ENCODE measurements around the gene GYS1. TPM values are rescaled to one million over a fixed set of nuclear protein-coding genes. Genes with fewer than 3 reads are reported as not detected.
"Not testable (repeated sequence)": the region's sequence is repeated elsewhere in the genome, so short reads cannot be mapped to it uniquely, and the experiment has no call there.

GYS1 gene
- 10 to 100 TPM in 4 of 6 donors, 1 to 10 TPM in 2; 7.3 to 14.6 (median 12.2) TPM for total RNA-seq
- 10 to 100 TPM; 14.5 to 18.2 TPM for polyA plus RNA-seq

DNA sequence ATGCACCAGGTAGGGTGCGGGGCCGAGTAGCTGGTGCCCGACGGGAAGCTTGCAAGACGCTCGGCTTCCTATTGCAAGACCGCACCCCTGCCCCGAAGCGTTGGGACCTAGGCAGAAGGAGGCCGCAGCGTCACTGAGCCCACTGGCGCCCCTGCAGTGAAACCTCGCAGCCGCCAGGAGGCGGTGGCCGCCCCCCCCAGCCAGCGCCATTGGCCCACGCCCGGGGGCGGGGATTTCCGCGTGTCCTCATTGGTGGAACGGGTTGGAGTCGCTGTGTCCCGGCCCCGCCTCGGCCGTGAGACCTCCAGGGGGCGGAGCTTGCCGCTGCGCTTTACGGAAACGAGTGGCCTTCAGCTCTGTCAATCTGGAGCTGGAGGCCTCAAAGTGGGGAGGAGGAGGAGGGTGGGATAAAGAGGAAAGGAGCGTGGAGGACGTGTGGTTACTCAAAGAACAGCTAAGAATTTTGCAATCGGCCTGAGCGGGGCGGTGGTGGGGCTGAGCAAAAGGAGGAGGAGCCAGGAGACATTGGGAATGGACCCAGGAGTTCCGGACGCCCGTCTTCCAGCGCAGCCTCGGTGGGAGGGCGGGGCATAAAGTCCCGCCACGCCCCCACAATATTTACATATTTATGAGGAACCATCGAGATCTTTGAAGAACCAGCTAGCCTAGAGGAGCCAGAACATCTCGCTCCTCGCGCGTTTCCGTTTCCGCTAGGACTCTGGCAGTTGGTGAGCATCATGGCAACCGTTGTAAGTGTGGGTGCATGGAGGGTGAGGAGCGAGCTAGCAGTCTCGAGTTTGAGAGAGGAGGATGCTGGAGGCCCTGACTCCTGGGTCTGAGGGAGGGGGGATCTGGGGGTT, at the start of gene GYS1, which contains the start of gene RUVBL2:
TSS of gene GYS1 (minus strand) at position 135 of the 860 bp plus-strand sequence. CDS start 197 bp downstream, outside the sequence.
TSS of gene RUVBL2 (plus strand) at position 713 of the 860 bp plus-strand sequence. CDS start at position 738, 25 bp downstream.
- Histone ChIP-seq H3K36me3 (no peaks in the 10 kb centered on the region), H3K4me3 (peak within 1 kb of the TSS; percentile 53 to 80 (median 66)), H3K4me1 (peaks cover 5 to 15% (median 6%) of the 10 kb centered on the region in 3 donors), H3K9me3 (no peaks in the 10 kb centered on the region), H3K27me3 (no peaks in the 10 kb centered on the region), H3K27ac (peak within 1 kb of the TSS; percentile 62 to 93 (median 85))
- FAIRE-seq (peak; percentile 96), DNase-seq (peak; percentile 99 to 100 (median 99)), ATAC-seq (peak; percentile 91 to 96 (median 95))
- 0% methylated on average over 56 of the region's 56 CpGs for WGBS, 2 donors
- intact Hi-C loops (cut with DNase I) = no loop called here
- TF ChIP-seq, protein P1, sequence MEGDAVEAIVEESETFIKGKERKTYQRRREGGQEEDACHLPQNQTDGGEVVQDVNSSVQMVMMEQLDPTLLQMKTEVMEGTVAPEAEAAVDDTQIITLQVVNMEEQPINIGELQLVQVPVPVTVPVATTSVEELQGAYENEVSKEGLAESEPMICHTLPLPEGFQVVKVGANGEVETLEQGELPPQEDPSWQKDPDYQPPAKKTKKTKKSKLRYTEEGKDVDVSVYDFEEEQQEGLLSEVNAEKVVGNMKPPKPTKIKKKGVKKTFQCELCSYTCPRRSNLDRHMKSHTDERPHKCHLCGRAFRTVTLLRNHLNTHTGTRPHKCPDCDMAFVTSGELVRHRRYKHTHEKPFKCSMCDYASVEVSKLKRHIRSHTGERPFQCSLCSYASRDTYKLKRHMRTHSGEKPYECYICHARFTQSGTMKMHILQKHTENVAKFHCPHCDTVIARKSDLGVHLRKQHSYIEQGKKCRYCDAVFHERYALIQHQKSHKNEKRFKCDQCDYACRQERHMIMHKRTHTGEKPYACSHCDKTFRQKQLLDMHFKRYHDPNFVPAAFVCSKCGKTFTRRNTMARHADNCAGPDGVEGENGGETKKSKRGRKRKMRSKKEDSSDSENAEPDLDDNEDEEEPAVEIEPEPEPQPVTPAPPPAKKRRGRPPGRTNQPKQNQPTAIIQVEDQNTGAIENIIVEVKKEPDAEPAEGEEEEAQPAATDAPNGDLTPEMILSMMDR (IDR thresholded peaks at IDR 0.05) = peak; percentile 93 to 99 (median 98)

DNA sequence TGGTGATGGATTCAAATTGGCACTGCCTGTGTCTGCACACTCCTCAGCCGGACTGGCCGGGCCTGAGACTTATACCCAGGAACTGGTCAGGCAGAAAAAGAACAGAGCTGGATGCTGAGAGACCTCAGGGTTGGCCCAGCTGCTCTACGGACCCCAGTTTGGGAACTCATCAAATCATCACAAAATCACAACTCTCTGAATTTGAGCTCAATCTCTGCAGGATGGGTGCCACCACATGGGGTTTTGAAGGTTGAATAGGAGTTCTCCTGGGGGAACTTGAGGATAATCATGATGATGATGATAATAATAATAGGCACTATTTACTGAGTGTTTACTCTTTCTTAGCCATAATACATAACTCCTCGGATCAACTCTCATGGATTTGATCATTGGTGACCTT, 49.6 kb upstream of the GYS1 start:
- H3K9me3 ChIP-seq; FAIRE-seq; H3K4me3 ChIP-seq; intact Hi-C loops (cut with DNase I); H3K27ac ChIP-seq; DNase-seq; ATAC-seq; H3K36me3 ChIP-seq; H3K27me3 ChIP-seq; H3K4me1 ChIP-seq: not testable (repeated sequence)
- 58 to 62% methylated on average over 2 of the region's 4 CpGs for WGBS, 2 donors

DNA sequence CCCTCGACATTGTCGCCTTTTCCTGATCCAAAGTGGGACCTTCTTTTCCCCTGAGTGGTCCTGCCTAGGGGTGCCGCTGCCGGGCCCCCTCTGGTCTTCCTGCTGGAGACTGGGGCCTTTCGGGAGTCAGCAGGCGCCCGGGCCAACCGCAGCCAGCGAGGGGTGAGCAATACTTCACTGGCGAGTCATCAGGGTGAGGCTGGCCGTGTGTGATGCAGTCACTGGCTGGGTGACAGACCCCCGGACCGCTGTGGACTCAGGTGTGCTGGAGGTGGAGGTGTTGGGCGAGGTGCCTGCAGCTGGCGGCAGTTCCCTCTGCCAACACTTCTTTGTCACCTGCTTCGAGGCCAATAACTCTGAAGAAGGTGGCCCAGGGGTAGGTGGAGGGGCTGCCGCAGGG, 49.1 kb upstream of the GYS1 start:
- Histone ChIP-seq H3K27me3 (no peaks in the 10 kb centered on the region), H3K9me3 (no peaks in the 10 kb centered on the region), H3K36me3 (no peaks in the 10 kb centered on the region), H3K4me1 (no peaks in the 10 kb centered on the region), H3K27ac (no peak overlapping the region), H3K4me3 (no peak overlapping the region)
- FAIRE-seq (no peak), DNase-seq (no peak), ATAC-seq (no peak)
- intact Hi-C loops (cut with DNase I) = no loop called here
- TF ChIP-seq, protein P1 (IDR thresholded peaks at IDR 0.05) = no peak
- WGBS, 2 donors = 56 to 64% methylated on average over 17 of the region's 17 CpGs

DNA sequence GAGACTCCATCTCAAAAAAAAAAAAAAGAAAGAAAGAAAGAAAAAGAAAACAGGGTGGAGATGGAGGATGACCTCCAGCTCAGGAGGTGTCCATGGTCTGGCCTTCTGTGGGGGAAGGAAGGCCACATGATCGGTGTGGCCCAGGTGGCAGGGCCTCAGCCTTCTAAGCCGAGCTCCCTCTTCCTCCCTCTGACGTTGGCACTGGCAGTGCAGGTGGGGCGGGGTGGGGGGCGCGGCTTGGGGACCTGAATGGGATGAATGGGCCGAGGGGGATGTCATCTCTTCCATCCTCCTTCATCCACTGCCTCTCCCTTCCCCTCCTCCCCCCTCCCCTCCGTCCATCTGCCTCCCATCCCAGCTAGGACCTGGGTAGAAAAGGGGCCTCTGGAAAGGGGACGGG, 46.6 kb upstream of the GYS1 start:
- DNase-seq; H3K4me3 ChIP-seq; FAIRE-seq; H3K4me1 ChIP-seq; H3K9me3 ChIP-seq; H3K36me3 ChIP-seq; intact Hi-C loops (cut with DNase I); H3K27me3 ChIP-seq; ATAC-seq; H3K27ac ChIP-seq: not testable (repeated sequence)
- WGBS, 2 donors = 40 to 59% methylated on average over 6 to 9 of the region's 9 CpGs

DNA sequence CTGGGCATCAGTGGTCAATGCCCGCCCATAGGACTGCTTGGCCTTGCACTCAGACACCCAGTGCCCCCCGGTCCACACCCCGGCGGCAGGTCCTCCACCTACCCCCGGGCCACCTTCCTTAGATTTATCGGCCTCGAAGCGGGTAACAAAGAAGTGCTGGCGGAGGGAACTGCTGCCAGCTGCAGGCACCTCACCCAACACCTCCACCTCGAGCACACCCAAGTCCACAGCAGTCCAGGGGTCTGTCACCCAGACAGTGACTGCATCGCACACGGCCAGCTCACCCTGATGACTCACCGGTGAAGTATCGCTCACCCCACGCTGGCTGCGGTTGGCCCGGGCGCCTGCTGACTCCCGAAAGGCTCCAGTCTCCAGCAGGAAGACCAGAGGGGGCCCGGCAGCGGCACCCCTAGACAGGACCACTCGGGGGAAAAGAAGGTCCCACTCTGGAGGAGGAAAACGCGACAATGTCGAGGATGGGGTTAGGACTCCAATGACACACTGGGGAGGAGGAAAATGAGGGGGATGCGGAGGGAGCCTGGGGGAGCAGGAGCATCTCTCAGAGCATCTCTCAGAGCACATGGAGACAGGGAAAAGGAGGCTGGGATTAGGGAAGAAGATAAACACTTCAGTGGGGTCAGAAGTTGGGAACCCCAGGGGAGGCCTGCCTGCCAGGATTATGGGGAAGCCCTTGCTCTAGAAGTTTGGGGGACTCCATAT, 45.6 kb upstream of the GYS1 start:
- 69 to 73% methylated on average over 26 of the region's 26 CpGs for WGBS, 2 donors
- FAIRE-seq; H3K27ac ChIP-seq; H3K4me3 ChIP-seq; DNase-seq; H3K27me3 ChIP-seq; intact Hi-C loops (cut with DNase I); H3K36me3 ChIP-seq; H3K9me3 ChIP-seq; ATAC-seq; H3K4me1 ChIP-seq: not testable (repeated sequence)

DNA sequence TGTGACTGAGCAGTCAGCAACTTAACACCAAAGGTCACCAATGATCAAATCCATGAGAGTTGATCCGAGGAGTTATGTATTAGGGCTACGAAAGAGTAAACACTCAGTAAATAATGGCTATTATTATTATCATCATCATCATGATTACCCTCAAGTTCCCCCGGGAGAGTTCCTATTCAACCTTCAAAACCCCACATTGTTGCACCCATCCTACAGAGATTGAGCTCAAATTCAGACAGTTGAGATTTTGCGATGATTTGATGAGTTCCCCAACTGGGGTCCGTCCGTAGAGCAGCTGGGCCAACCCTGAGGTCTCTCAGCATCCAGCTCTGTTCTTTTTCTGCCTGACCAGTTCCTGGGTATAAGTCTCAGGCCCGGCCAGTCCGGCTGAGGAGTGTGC, 45.0 kb upstream of the GYS1 start:
- H3K4me1 ChIP-seq; H3K4me3 ChIP-seq; intact Hi-C loops (cut with DNase I); H3K27me3 ChIP-seq; H3K27ac ChIP-seq; DNase-seq; ATAC-seq; H3K36me3 ChIP-seq; FAIRE-seq; H3K9me3 ChIP-seq: not testable (repeated sequence)
- WGBS, 2 donors = 73 to 77% methylated on average over 5 to 8 of the region's 8 CpGs
